D341Med (cell line): ENCODE measurements around the gene GLOD5.

Source experiments
- DNase-seq: peaks from one replicate; pipeline ENCODE4 v3.0.0; 2012; ENCODE audit warnings: low spot score

The GLOD5 gene

DNA sequence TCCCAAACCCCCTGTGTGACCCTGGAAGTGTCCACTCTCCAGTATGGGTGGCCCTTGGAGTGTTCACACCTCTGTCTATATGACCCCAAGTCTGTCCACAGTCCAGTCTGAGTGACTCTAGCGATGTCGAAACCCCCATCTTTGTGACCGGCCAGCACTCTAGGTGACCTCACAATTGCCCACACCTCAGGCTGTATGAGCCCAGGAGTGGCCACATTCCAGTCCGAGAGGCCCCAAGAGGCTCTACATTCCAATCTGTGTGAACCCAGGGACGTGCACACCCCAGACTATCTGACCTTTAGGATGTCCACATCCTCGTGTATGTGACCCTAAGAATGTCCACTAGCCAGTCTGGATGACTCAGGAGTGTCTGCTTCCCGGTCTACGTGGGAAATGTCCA lies 7.3 kb upstream of the GLOD5 start:
- DNase-seq, result no peak

DNA sequence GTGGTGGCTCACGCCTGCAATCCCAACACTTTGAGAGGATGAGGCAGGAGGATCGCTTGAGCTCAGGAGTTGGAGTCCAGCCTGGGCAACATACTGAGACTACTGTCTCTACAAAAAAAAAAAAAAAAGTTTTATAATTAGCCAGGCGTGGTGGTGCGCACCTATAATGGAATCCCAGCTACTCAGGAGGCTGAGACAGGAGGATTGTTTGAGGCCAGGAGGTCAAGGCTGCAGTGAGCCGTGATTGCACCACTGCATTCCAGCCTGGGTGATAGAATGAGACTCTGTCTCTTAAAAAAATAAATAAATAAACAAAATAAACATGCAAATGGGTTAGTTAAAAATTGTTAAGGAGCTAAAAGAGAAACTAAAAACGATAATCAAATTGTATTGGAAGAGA lies 7.7 kb downstream of the GLOD5 start:
- DNase-seq, result no peak

DNA sequence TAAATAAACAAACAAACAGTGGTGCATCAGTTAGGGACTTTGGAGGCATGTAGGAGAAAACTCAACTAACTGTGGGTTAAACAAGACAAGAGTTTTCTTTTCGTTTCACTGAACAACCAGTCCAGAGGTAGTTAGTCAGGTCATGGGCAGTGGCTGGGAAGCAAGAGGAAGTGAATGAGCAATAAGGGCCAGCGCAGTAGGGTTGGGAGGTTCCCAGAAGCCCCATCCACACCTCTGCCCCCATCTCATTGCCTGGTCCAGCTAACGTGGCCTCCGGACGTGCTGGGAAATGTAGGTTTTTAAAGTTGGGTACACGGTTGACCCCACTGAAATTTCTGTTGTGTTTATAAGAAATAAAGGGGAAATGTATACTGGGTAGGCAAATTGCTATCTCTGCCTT lies 8.7 kb downstream of the GLOD5 start:
- no peak for DNase-seq

DNA sequence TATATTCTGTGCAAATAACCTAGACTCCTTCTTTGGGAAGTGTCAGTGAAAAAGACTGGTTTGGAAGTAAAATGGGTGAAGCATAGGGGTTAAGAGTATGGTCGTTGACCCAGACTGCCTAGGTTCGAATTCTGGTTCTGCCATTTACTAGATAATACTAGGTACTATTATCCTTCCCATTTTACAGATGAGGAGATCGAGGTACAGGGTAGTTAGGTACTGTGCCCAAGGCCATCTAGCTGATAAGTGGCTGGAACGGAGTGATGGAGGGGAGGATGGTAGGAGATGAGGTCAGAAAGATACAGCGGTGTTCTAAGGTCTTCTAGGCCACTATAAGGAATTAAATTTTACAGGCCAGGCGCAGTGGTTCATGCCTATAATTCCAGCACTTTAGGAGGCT lies 11.1 kb downstream of the GLOD5 start:
- no peak for DNase-seq

DNA sequence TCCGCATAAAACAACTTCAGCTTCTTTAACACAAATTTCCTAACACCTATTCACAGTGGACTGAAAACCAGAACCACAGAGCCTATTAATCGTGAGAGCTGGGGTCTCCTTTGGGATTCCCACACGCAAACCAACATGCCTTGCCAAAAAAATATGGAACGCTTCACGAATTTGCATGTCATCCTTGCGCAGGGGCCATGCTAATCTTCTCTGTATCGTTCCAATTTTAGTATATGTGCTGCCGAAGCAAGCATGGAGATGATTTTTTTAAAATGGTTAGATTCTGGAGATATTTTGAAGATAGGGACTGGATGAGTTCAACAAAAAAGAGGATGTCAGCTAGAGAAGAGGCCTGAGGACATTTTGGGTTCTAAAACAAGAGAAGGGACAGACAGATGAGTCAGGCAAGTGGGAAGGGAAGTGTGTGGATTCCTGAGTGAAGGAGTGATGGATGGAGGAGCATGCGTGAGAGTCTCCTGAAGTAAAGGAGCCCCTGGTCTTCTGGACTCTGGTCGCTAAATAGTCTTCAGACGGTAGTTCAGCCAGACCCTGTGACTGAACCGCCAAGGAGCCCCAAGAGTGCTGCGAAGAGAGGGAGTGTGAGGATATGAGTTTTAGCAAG lies 15.4 kb downstream of the GLOD5 start:
- DNase-seq, result no peak

DNA sequence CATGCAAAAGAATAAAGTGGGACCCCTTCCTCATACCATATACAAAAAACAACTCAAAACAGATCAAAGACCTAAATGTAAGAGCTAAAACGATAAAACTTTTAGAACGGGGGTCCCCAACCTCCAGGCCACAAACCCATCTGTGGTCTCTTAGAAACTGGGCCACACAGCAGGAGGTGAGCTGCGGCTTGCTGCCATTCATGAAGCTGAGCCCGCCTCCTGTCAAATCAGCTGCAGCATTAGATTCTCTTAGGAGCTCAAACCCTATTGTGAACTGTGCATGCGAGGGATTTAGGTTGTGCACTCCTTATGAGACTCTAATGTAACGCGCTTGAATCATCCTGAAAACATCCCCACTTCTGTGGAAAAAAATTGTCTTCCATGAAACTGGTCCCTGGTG lies 17.9 kb downstream of the GLOD5 start:
- no peak for DNase-seq

DNA sequence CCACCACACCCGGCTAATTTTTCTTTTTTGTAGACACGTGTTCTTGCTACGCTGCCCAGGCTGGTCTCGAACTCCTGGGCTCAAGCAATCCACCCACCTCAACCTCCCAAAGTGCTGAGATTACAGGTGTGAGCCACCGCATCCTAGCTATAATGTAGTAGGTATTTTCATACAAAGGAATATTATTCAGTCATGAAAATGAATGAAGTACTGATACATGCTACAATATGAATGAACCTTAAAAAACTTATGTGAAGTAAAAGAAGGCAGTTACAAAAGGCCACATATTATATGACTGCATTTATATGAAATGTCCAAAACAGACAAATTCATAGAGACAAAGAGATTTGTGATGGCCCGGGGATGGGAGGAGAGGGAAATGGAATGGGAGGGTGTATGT lies 20.2 kb downstream of the GLOD5 start:
- no peak for DNase-seq

DNA sequence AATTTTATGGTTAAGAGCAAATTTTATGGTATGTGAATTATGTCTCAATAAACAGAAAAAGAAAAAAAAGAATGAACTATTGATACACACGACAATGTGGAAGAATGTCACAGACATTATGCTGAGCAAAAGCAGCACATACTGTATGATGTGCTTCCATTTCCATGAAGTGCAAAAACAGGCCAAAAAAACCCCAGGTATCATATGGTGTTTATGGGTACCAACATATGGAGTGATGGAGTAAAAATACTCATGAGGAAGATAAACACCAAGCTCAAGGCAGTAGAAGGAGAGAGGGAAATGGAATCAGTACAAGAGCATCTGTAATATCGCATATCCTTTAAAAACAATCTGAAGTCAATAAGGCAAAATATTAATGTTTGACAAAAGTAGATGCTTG lies 20.7 kb downstream of the GLOD5 start:
- DNase-seq, result no peak

DNA sequence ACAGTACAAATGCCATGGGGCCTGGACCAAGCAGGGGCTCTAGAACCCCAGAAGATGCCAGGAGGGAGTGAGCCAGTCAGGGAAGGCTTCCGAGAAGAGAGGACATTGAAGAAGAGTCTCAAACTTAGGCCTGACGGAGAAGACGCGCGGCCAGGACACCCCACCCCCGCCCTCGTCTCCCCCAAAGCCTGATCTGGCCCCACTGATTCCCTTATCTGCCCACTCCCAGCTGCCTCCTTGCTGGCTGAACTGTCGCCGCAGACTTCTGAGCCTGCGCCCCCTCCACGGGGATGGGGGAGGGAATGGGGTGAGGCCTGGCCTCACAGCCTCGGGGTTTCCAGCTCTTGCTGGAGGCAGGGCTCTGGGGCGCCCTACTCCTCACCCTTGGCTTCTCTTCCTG lies 21.2 kb downstream of the GLOD5 start:
- DNase-seq, result no peak

DNA sequence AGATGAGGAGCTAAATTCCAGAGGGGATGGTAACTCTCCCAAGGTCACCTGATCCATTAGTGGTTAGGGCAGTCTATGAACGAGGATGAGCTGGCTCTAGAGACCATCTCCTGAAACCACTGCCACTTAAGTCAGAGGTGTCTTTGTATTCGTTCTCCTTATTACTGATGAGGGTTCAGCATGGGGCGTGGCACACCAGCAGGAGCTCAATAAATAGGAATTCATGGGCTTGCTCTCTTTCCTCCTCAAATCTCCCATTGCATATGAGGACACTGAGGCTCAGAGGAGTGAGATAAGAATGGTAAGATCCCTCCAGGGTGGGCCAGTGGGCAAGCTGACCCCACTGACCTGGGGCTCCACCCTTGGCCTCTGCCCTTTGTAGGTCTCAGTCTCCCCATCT lies 23.2 kb downstream of the GLOD5 start:
- no peak for DNase-seq

DNA sequence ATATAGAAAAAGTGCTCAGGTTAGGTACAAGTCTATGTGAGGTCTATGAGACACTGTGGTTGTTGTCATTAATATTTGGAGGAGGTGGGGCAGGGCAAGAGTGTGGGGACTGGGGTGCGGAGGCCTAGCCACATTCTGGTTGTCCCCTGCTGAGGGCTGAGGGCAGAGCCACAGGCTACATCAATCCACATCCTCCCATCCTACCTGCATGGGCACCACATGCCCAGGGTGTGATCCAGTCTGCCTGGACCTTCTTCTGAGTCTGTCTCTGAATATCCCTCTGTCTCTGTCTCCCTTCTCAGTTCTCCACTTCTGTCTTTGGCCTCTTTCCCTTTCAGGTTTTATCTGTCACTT lies 23.6 kb downstream of the GLOD5 start:
- no peak for DNase-seq

DNA sequence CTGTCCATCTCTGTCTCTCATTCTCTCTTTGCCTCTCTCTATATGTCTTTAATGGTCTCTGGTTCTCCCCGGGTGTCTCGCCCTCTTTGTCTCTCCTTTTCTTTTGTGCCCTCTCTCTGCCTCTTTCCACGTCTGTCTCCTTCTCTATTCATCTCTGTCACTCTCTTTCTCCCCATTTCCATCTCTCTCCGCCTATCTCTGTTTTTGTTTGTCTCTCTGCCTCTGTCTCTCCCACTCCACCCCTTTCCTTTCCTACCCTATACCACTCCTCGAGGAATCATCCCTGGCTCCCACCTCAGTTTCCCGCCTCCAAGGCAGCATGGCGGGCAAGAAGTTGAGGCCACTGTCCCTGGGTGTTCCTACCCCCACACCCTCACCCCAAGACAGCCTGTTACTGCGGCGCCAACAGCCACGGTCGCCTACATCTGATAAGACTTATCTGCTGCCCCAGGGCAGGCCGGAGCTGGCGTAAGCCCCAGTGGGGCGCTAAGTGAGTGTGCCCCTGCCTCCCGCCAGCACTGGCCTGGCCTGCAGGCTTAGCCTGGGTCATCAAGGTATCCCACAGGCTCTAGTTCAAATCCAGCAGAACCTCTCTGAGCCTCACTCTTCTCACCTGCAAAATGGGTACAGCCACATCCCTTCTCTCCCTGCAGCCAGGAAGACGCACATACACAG lies 24.1 kb downstream of the GLOD5 start:
- DNase-seq, result no peak

DNA sequence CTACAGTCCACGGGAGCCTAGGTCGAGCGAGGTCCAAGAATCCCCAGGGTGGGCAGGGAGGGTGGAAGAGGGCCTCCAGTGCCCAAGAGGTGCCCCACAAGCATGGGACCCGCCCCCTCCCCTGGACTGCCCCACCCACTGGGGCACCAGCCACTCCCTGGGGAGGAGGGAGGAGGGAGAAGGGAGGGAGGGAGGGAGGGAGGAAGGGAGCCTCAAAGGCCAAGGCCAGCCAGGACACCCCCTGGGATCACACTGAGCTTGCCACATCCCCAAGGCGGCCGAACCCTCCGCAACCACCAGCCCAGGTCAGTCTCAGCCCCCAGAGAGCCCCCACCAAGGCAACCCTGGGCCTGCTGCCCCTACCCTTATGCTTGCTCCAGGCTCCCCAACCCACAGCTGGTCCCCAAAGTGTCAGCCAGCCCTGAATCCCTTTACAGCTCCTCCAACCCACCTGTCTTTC lies 24.8 kb downstream of the GLOD5 start, which contains the start of gene GATA1:
TSS of gene GATA1 (plus strand) at position 250 of the 460 bp plus-strand sequence. CDS start 4,520 bp downstream, outside the sequence.
- DNase-seq, result no peak

DNA sequence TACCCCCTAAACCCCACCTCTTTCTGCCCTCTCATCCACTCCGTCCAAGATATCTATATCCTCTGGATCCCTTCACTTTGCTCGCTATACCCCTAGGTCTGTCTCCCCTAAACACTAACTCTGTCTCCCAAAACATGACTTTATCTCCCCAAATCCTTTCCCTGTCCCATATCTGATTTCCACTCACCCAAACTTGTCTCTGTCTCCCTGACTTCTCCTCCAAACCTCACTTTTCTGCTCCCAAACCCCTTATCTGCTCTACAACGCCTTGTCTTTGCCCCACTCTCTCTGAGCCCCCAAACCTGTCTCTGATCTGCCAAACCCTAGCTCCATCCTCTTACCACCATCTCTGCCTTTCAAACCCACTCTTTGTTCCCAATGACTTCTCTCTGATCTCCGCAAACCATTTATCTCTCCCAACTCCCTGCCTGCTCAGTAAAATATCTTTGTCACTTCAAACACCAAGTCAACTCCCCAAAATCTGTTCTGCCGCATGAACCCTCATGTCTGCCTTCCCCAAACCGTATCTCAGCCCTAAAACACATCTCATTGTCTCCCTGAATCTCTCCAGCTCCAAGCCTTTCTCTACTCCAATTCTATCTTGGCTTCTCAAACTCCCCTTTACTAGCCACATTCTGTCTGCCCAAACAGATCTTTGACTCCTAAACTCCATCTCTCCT lies 25.4 kb downstream of the GLOD5 start:
- DNase-seq, result no peak

DNA sequence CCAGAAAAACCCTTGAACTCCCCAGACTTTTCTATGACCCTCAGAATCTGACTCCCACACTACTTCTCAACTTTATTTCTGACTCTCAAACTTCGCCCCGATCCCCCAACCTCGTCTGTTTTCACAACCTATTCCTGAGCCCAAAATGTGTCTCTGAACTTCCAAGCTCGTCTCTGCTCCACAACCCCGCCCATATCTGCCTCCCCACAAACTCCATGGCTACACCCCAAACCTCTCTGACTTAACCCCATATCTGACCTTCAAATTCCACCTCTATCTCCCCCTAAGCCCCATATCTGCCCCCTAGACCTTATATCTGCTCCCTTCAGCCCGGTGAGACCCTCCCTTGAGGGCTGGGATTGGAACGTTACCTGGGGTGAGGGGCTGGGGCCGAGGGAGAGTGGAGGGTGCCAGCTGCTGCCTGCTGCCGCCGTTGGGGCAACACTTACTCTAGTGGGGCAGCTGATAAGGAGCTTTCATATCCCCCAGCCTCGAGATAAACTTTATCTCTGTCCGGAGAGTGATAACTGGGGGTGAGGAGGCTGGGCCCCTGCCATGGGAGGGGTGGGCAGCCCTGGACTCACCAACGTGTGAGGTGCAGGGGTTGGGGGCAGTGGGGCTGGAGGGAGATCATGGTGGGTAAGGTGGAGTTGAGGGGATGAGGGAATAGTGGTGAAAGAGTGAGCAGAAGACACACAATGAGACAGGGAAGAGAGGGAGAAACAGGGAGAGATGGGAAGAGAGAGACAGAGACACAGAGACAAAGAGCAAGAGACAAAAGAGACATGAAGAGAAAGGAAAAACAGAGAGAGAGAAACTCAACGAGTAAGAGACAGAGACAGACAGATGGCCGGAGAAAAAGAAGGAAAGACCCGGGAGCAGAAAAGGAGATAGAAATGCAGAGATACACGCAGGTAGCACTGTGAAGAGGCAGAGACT lies 26.2 kb downstream of the GLOD5 start:
- no peak for DNase-seq

DNA sequence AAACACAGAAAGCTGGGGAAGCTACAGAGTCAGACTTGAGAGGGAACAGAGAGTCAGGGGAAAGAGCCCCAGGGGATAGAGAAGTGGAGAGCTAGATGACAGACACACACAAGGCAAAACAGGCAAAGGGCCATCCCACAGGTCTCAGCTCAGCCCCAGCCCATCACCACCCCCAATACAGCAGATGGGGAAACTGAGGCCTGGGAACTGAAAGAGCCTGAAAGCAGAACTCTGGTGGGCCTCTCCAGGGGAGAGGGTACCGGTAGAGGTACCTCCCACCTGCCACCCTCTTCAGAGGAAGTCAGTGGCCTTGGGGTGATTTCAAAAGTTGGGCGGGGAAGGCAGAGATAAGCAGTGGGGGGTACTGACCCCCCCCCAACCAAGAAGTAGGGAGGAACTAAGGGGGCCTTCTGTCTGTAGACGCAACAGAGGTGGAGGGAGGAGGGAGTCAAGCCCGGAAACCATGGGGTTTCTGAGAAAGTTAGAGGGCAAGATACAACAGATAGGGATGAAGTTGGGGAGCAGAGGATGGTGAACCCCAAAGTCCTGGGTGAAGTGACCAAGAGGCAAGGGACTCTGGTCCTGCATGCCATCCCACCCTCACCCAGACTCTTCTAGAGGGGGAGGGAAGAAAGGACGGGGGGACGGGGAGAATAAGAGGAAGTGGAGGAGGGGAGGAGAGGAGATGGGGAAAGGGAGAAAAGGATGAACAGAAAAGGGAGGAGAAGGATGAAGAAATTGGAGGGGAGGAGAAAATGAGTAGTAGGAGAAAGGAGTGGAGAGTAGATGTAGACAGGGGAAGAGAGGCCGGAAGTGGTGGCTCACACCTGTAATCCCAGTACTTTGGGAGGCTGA lies 28.0 kb downstream of the GLOD5 start:
- DNase-seq, result no peak

DNA sequence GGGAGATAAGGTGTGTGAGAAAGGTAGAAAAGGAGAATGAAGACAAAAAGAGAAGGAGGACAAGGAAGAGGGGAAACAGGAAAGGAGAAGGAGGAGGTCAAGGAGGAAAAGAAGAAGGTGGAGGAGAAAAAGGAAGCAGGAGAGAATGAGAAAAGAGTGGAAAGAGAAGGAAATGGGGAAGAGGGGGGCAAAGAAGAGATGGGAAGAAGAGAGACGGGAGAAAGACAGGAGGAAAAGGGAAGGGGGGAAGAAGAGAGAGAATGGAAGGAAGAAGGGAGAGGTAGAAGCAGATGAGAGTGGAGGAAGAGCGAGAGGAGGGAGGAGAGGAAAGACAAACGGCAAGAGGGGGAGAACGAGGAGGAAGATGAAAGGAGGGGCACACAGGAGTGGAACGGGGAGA lies 28.9 kb downstream of the GLOD5 start:
- no peak for DNase-seq

DNA sequence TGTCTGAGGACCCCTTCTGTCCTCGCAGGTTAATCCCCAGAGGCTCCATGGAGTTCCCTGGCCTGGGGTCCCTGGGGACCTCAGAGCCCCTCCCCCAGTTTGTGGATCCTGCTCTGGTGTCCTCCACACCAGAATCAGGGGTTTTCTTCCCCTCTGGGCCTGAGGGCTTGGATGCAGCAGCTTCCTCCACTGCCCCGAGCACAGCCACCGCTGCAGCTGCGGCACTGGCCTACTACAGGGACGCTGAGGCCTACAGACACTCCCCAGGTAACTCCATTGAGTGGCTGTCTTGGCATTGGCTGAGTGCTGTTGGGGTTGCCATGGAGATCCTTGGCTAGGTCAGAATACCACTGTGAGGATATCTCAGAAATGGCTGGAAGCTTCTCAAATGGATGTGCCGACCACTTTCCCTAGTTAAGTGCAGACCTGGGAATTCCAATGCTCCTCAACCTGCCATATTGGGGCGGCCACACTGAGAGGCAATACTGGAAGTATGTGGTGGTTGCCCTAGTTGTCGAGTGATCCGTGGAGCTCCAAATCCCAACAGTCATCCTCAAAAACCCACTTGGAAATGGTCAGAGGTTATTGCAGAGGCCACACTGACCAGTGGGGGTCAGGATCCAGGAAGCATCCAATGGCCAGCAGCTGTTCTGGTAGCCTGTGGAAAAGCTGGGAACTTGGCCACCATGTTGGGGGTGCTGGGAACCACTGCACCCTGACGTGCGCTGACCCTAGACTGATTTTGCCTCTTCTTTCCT lies 29.7 kb downstream of the GLOD5 start:
- DNase-seq, result no peak

DNA sequence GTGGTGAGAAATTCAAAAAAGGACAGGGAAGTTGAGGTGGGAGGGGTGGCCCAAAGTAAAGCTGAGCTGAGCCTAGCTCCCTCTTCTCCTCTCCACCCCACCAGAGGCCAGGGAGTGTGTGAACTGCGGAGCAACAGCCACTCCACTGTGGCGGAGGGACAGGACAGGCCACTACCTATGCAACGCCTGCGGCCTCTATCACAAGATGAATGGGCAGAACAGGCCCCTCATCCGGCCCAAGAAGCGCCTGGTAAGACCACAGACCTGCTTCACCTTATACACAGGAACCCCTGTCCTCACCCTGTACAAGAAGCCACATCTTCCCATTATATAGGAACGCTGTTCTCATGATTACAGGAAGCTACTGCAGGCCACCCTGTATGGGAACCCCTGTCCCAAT lies 30.7 kb downstream of the GLOD5 start:
- no peak for DNase-seq

DNA sequence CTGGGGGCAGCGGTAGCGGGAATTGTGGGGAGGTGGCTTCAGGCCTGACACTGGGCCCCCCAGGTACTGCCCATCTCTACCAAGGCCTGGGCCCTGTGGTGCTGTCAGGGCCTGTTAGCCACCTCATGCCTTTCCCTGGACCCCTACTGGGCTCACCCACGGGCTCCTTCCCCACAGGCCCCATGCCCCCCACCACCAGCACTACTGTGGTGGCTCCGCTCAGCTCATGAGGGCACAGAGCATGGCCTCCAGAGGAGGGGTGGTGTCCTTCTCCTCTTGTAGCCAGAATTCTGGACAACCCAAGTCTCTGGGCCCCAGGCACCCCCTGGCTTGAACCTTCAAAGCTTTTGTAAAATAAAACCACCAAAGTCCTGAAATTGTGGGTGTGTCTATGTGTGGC lies 32.4 kb downstream of the GLOD5 start:
- no peak for DNase-seq
